H9 (cell line): Measurements from ENCODE around the gene KLRC3. TPM values are rescaled to one million over a fixed set of nuclear protein-coding genes. Genes with fewer than 3 reads are reported as not detected.

Source experiments
- DNase-seq: peaks from one replicate; pipeline ENCODE4 v3.0.0-alpha.2; 2017
- H2AFZ ChIP-seq: one replicate; pipeline ENCODE4 v1.6.1; 2013; ENCODE audit warnings: mild to moderate bottlenecking, low read length, control low read depth, moderate library complexity
- H2AK5ac ChIP-seq: 2 replicates; pipeline ENCODE4 v1.6.1; 2013; ENCODE audit warnings: low read length, control low read depth, mixed read lengths; ENCODE audit not compliant: insufficient read length
- H2BK120ac ChIP-seq: one replicate; pipeline ENCODE4 v1.6.1; 2013; ENCODE audit warnings: low read depth, mild to moderate bottlenecking, low read length, control low read depth, inconsistent platforms; ENCODE audit not compliant: poor library complexity, severe bottlenecking
- H2BK12ac ChIP-seq: 2 replicates; pipeline ENCODE4 v1.6.1; 2013; ENCODE audit warnings: low read length, control low read depth, mixed read lengths, low read depth; ENCODE audit not compliant: insufficient read length
- H2BK15ac ChIP-seq: 2 replicates; pipeline ENCODE4 v1.6.1; 2013; ENCODE audit warnings: low read depth, low read length, control low read depth
- H2BK20ac ChIP-seq: one replicate; pipeline ENCODE4 v1.6.1; 2013; ENCODE audit warnings: low read depth, mild to moderate bottlenecking, low read length, control low read depth, inconsistent platforms; ENCODE audit not compliant: poor library complexity, severe bottlenecking
- H2BK5ac ChIP-seq: 2 replicates; pipeline ENCODE4 v1.6.1; 2013; ENCODE audit warnings: low read length, control low read depth, mixed read lengths; ENCODE audit not compliant: insufficient read length
- H3K14ac ChIP-seq: 2 replicates; pipeline ENCODE4 v1.6.1; 2013; ENCODE audit warnings: low read length, control low read depth; ENCODE audit not compliant: insufficient read depth
- H3K18ac ChIP-seq: 2 replicates; pipeline ENCODE4 v1.6.1; 2013; ENCODE audit warnings: low read depth, mild to moderate bottlenecking, mixed read lengths, low read length, control low read depth; ENCODE audit not compliant: insufficient read length
- H3K23ac ChIP-seq: 2 replicates; pipeline ENCODE4 v1.6.1; 2013; ENCODE audit warnings: low read length, control low read depth, mixed read lengths, low read depth; ENCODE audit not compliant: insufficient read length
- H3K23me2 ChIP-seq: 2 replicates; pipeline ENCODE4 v1.6.1; 2013; ENCODE audit warnings: low read depth, mild to moderate bottlenecking, mixed read lengths, low read length, control low read depth; ENCODE audit not compliant: insufficient read length, poor library complexity, severe bottlenecking
- H3K27ac ChIP-seq: 2 replicates; pipeline ENCODE4 v1.5.1; 2013; ENCODE audit warnings: low read length, control low read depth, mixed read lengths, low read depth; ENCODE audit not compliant: insufficient read length
- H3K27me3 ChIP-seq: 2 replicates; pipeline ENCODE4 v1.6.1; 2013; ENCODE audit warnings: low read length, control low read depth, inconsistent platforms; ENCODE audit not compliant: insufficient read depth
- H3K4ac ChIP-seq: 2 replicates; pipeline ENCODE4 v1.6.1; 2013; ENCODE audit warnings: low read depth, mild to moderate bottlenecking, control low read depth, inconsistent platforms, low read length, moderate library complexity
- H3K4me1 ChIP-seq: 2 replicates; pipeline ENCODE4 v1.6.1; 2013; ENCODE audit warnings: low read length, control low read depth, inconsistent platforms; ENCODE audit not compliant: insufficient read depth
- H3K4me2 ChIP-seq: 2 replicates; pipeline ENCODE4 v1.6.1; 2013; ENCODE audit warnings: low read length, control low read depth, mixed read lengths; ENCODE audit not compliant: insufficient read length, insufficient read depth
- H3K56ac ChIP-seq: 2 replicates; pipeline ENCODE4 v1.6.1; 2013; ENCODE audit warnings: low read depth, mild to moderate bottlenecking, mixed read lengths, low read length, control low read depth; ENCODE audit not compliant: insufficient read length
- H3K79me1 ChIP-seq: 2 replicates; pipeline ENCODE4 v1.6.1; 2013; ENCODE audit warnings: low read depth, mild to moderate bottlenecking, moderate library complexity, low read length, control low read depth, inconsistent platforms; ENCODE audit not compliant: insufficient read depth, poor library complexity, severe bottlenecking
- H3K79me2 ChIP-seq: 2 replicates; pipeline ENCODE4 v1.6.1; 2013; ENCODE audit warnings: low read length, control low read depth, inconsistent platforms; ENCODE audit not compliant: insufficient read depth
- H3K9ac ChIP-seq: 2 replicates; pipeline ENCODE4 v1.6.1; 2013; ENCODE audit warnings: low read length, control low read depth, mixed read lengths; ENCODE audit not compliant: insufficient read length; ENCODE audit errors: extremely low read depth
- H3K9me3 ChIP-seq: one replicate; pipeline ENCODE4 v1.6.1; 2013; ENCODE audit warnings: low read depth, low read length, inconsistent platforms; ENCODE audit not compliant: control insufficient read depth
- H3T11ph ChIP-seq: one replicate; pipeline ENCODE4 v1.6.1; 2013; ENCODE audit warnings: mild to moderate bottlenecking, low read length, control low read depth, inconsistent platforms
- H4K20me1 ChIP-seq: one replicate; pipeline ENCODE4 v1.6.1; 2013; ENCODE audit not compliant: control insufficient read depth, insufficient read length, insufficient read depth
- H4K5ac ChIP-seq: 2 replicates; pipeline ENCODE4 v1.6.1; 2013; ENCODE audit warnings: low read depth, mild to moderate bottlenecking, mixed read lengths, low read length, control low read depth; ENCODE audit not compliant: insufficient read length
- H4K8ac ChIP-seq: replicated peaks from 2 replicates; pipeline ENCODE4 v1.6.1; 2013; ENCODE audit warnings: low read length, control low read depth, mixed read lengths, low read depth; ENCODE audit not compliant: insufficient read length
- H4K91ac ChIP-seq: 2 replicates; pipeline ENCODE4 v1.6.1; 2013; ENCODE audit warnings: low read depth, mild to moderate bottlenecking, moderate library complexity, mixed read lengths, low read length, control low read depth; ENCODE audit not compliant: insufficient read length
- H3K27ac Mint-ChIP-seq, 3 experiments: 2 replicates in 2 of 3; 3 replicates in 1 of 3; pipeline ENCODE4 v1.8.0; 2020 to 2021; ENCODE audit warnings: mixed read lengths in 3 of 3, mild to moderate bottlenecking in 1 of 3, moderate library complexity in 1 of 3
- H3K27me3 Mint-ChIP-seq: 2 replicates; pipeline ENCODE4 v1.8.0; 2021; ENCODE audit warnings: low read depth, mild to moderate bottlenecking, moderate library complexity, mixed read lengths
- H3K36me3 Mint-ChIP-seq, 3 experiments: 2 replicates in 2 of 3; 3 replicates in 1 of 3; pipeline ENCODE4 v1.8.0; 2020 to 2021; ENCODE audit warnings: low read depth in 3 of 3, mixed read lengths in 3 of 3; ENCODE audit not compliant: insufficient read depth in 1 of 3
- H3K4me1 Mint-ChIP-seq, 2 experiments: 2 replicates each; pipeline ENCODE4 v1.8.0; 2020; ENCODE audit warnings: mixed read lengths in 2 of 2
- H3K4me3 Mint-ChIP-seq, 2 experiments: 2 replicates in 1 of 2; 3 replicates in 1 of 2; pipeline ENCODE4 v1.8.0; 2020 to 2021; ENCODE audit warnings: mild to moderate bottlenecking in 2 of 2, mixed read lengths in 2 of 2, moderate library complexity in 1 of 2
- H3K9me3 Mint-ChIP-seq, 2 experiments: 2 replicates in 1 of 2; 3 replicates in 1 of 2; pipeline ENCODE4 v1.8.0; 2020; ENCODE audit warnings: mild to moderate bottlenecking in 2 of 2, mixed read lengths in 2 of 2, moderate library complexity in 1 of 2
- CTCF ChIP-seq: fragments of 200-600 bp; sonication (generic); conservative IDR thresholded peaks from 3 replicates; pipeline ENCODE4 v1.8.0; 2021; ENCODE audit warnings: antibody characterized with exemption, mild to moderate bottlenecking
- WGBS: extraction: QIAGEN DNeasy Blood & Tissue Kit; methylation state at CpG from one replicate; pipeline ENCODE4 v1.1.7; 2013; ENCODE audit warnings: missing lambda C conversion rate, low lambda C conversion rate, mixed read lengths; ENCODE audit not compliant: insufficient read length; ENCODE audit errors: extremely low coverage; 5-methylcytosine and 5-hydroxymethylcytosine counted together
- total RNA-seq: library from RNA; stranded (reverse); gene quantifications from 2 replicates; pipeline ENCODE4 v1.2.1, GENCODE V29; 2021

Gene KLRC3
- total RNA-seq, 1 experiment from 2014 or later: not detected

- Mint-ChIP-seq H3K27ac (no peak overlapping the region), H3K4me1 (peaks cover 24 to 37% of the 10 kb centered on the region in 2 experiments), H3K36me3 (peaks cover 3 to 19% (median 8%) of the 10 kb centered on the region in 3 experiments; a peak in 6 of 7 replicates), H3K27me3 (no peaks in the 10 kb centered on the region; the same call in 1 of the 2 replicates), H3K9me3 (peaks cover 7 to 14% of the 10 kb centered on the region in 2 experiments; a peak in 3 of 5 replicates), H3K4me3 (no peak overlapping the region)
- H3K4me2 ChIP-seq: peak overlapping the region; percentile 99
- peak overlapping the region; percentile 84 for H3K14ac ChIP-seq
- H2BK15ac ChIP-seq: 0 out of 2 replicates have a peak overlapping the region, but pooled peaks have one; percentile 25
- peak overlapping the region; percentile 9 for H3K56ac ChIP-seq
- no peak overlapping the region for H3K27ac ChIP-seq
- peak overlapping the region; percentile 82 for H3K18ac ChIP-seq
- no peaks in the 10 kb centered on the region for H3K9me3 ChIP-seq
- H2AFZ ChIP-seq: no peak overlapping the region
- no peaks in the 10 kb centered on the region for H3K79me2 ChIP-seq
- no peak overlapping the region for H2AK5ac ChIP-seq
- H3K4ac ChIP-seq: no peak overlapping the region
- no peaks in the 10 kb centered on the region for H4K20me1 ChIP-seq
- WGBS: no CpG with 5 or more reads among the region's 5 CpGs
- H3K9ac ChIP-seq: no peak overlapping the region
- peaks cover 15% of the 10 kb centered on the region; the same call in 1 of the 2 replicates for H3K4me1 ChIP-seq
- no peaks in the 10 kb centered on the region for H3K27me3 ChIP-seq
- peak overlapping the region; percentile 9 for H4K91ac ChIP-seq
- DNase-seq: no peak
- no peak overlapping the region for H3T11ph ChIP-seq
- H4K8ac ChIP-seq: no peak overlapping the region
- H4K5ac ChIP-seq: peak overlapping the region; percentile 79
- no peak overlapping the region for H2BK20ac ChIP-seq
- H2BK120ac ChIP-seq: no peak overlapping the region
- H3K23me2 ChIP-seq: peaks cover 12% of the 10 kb centered on the region
- H2BK5ac ChIP-seq: no peak overlapping the region
- TF ChIP-seq CTCF: no peak
- no peaks in the 10 kb centered on the region for H3K79me1 ChIP-seq
- H2BK12ac ChIP-seq: peak overlapping the region; percentile 72
- H3K23ac ChIP-seq: no peak overlapping the region
Measured at GRCh38 chr12:10363658-10363913, 56.8 kb downstream of the KLRC3 start.
